ENCODE data around the gene EIF3I. TPM values are rescaled to one million over a fixed set of nuclear protein-coding genes. Genes with fewer than 3 reads are reported as not detected.

The EIF3I gene
- total and polyA plus RNA-seq, 2 of the 13 experiments (the other 11 are each of a cell fraction or from before 2014, with no cell fraction given): 210 to 223 TPM

GRCh38 chr1:32232558-32233304 lies 10.5 kb downstream of the EIF3I start:
- FAIRE-seq: no peak
- Histone ChIP-seq H4K20me1 (ENCODE audit: insufficient read depth, low read length) (no peaks in the 10 kb centered on the region), H3K4me3 (replicated peaks in 1 of 3; ENCODE audit: insufficient read depth in 1 of 3, low read depth in 2 of 3, low read length in 3 of 3) (no peak overlapping the region), H3K27me3 (ENCODE audit: control insufficient read depth in 1 of 2, insufficient read depth in 2 of 2, low read length in 2 of 2) (no peaks in the 10 kb centered on the region), H3K4me1 (ENCODE audit: insufficient read depth, low read length) (peaks cover 14% of the 10 kb centered on the region), H3K27ac (ENCODE audit: extremely low read length, insufficient read depth, low read length) (no peak overlapping the region), H3K36me3 (replicated peaks in 1 of 2; ENCODE audit: control insufficient read depth in 1 of 2, insufficient read depth in 2 of 2, low read length in 2 of 2) (peaks cover 15 to 28% of the 10 kb centered on the region in 2 experiments), H3K4me2 (ENCODE audit: low read depth, low read length) (no peak overlapping the region), H3K9me3 (ENCODE audit: low read length) (no peaks in the 10 kb centered on the region), H2AFZ (ENCODE audit: low read length) (no peak overlapping the region), H3K9ac (ENCODE audit: insufficient read depth, low read depth, low read length) (no peak overlapping the region), H3K79me2 (ENCODE audit: insufficient read depth, low read length) (no peaks in the 10 kb centered on the region)
- no TSS peak for BruUV-seq (replicated peaks)
- DNase-seq (ENCODE audit: low spot score): no peak
- TF ChIP-seq LCORL (IDR thresholded peaks at IDR 0.05) (no peak), LCORL (CRISPR knock-in tag; IDR thresholded peaks at IDR 0.05) (no peak), ZNF343 (CRISPR knock-in tag; IDR thresholded peaks at IDR 0.05) (no peak), ZIK1 (CRISPR knock-in tag; IDR thresholded peaks at IDR 0.05; ENCODE audit: borderline replicate concordance, low read depth) (no peak), NFRKB (IDR thresholded peaks at IDR 0.05) (no peak), ZNF382 (CRISPR knock-in tag; IDR thresholded peaks at IDR 0.05; ENCODE audit: borderline replicate concordance) (no peak), BCL3 (CRISPR knock-in tag; IDR thresholded peaks at IDR 0.05) (no peak), KDM3A (CRISPR knock-in tag; IDR thresholded peaks at IDR 0.05; ENCODE audit: low read depth) (no peak), GPN1 (CRISPR knock-in tag; IDR thresholded peaks at IDR 0.05; ENCODE audit: borderline replicate concordance) (no peak), KLF13 (CRISPR knock-in tag; IDR thresholded peaks at IDR 0.05) (no peak), TAF15 (IDR thresholded peaks at IDR 0.05; ENCODE audit: low read depth, low read length, poor library complexity, severe bottlenecking) (no peak), POLR2G (IDR thresholded peaks at IDR 0.05; ENCODE audit: low read depth, low read length) (no peak), ARNT2 (CRISPR knock-in tag; IDR thresholded peaks at IDR 0.05; ENCODE audit: low read depth) (no peak)
- intact Hi-C loops (cut with micrococcal nuclease; ENCODE audit: unreplicated experiment) (no loop called here), in situ Hi-C loops (cut with HindIII; ENCODE audit: extremely low pct_ligation_motif_present, low pct_unique_long_range_greater_than_20kb) (no loop called here)
- POLR2A ChIA-PET: interaction anchor here (1.3 to 2.6 kb wide), 2 partner anchors 9 to 18 kb away, joined by 4 to 8 read pairs; partner anchors contain the start of gene LCK
- 96% methylated on average over 8 of the region's 8 CpGs for WGBS (ENCODE audit: low lambda C conversion rate)
- no peak for ATAC-seq
- CTCF ChIA-PET (ENCODE audit: low intra/inter-chr PET ratio, low total read pairs): no interaction called here

All from HepG2 (cell line).